Activated CD8-positive, alpha-beta T cell treated with anti-CD3 and anti-CD28 coated beads for 36 hours (primary cell): ENCODE measurements around the gene TMSB15B. TPM values are rescaled to one million over a fixed set of nuclear protein-coding genes. Genes with fewer than 3 reads are reported as not detected.
"Not testable (repeated sequence)": the region's sequence is repeated elsewhere in the genome, so short reads cannot be mapped to it uniquely, and the experiment has no call there.

ENCODE experiments used
- ATAC-seq: fragments of 200-7000 bp; cut with Tn5 transposase; one replicate; pipeline ENCODE4 v1.10.0; 2021; ENCODE audit warnings: mild to moderate bottlenecking, moderate library complexity
- CTCF ChIA-PET: fragments of 350-600 bp; sonication (Branson Sonifier 250); formaldehyde crosslinking; loops from one replicate; lab custom pipeline; 2021; ENCODE audit warnings: antibody characterized with exemption; lab: Charles Lee
- POLR2A ChIA-PET: fragments of 350-600 bp; sonication (Branson Sonifier 250); formaldehyde crosslinking; loops from one replicate; lab custom pipeline; 2021; ENCODE audit warnings: antibody characterized with exemption; lab: Charles Lee
- DNase-seq: peaks from one replicate; pipeline ENCODE4 v3.0.0-alpha.2; 2020
- H3K27ac Mint-ChIP-seq: one replicate; pipeline ENCODE4 v1.8.0; 2021; ENCODE audit warnings: mild to moderate bottlenecking, mixed read lengths
- H3K27me3 Mint-ChIP-seq: one replicate; pipeline ENCODE4 v1.8.0; 2021; ENCODE audit warnings: mixed read lengths
- H3K36me3 Mint-ChIP-seq: one replicate; pipeline ENCODE4 v1.8.0; 2021; ENCODE audit warnings: low read depth, mixed read lengths
- H3K4me1 Mint-ChIP-seq: one replicate; pipeline ENCODE4 v1.8.0; 2021; ENCODE audit warnings: low read depth, mixed read lengths
- H3K4me3 Mint-ChIP-seq: one replicate; pipeline ENCODE4 v1.8.0; 2021; ENCODE audit warnings: mild to moderate bottlenecking, moderate library complexity, mixed read lengths
- H3K9me3 Mint-ChIP-seq: one replicate; pipeline ENCODE4 v1.8.0; 2021; ENCODE audit warnings: mixed read lengths
- CTCF ChIP-seq: fragments of 200-600 bp; IDR thresholded peaks from one replicate; pipeline ENCODE4 v1.8.0; 2022; ENCODE audit warnings: antibody characterized with exemption, mild to moderate bottlenecking
- intact Hi-C: fragments of 100-400 bp; cut with micrococcal nuclease; formaldehyde crosslinking; loops from one replicate; pipeline ENCODE4 v1.10.0; 2022
- total RNA-seq, 2 experiments: library from RNA; stranded (reverse); gene quantifications; one replicate each; pipeline ENCODE4 v1.2.3, GENCODE V29; 2021

Gene TMSB15B
- total RNA-seq, 2 experiments from 2014 or later = 6.7 to 7.2 TPM

GRCh38 chrX:104008831-104009230, 46.4 kb downstream of the TMSB15B start:
- ChIA-PET POLR2A (no interaction called here), CTCF (no interaction called here)
- Mint-ChIP-seq H3K27ac (no peak overlapping the region), H3K36me3 (no peaks in the 10 kb centered on the region), H3K9me3 (no peaks in the 10 kb centered on the region), H3K4me3 (no peak overlapping the region), H3K27me3 (no peaks in the 10 kb centered on the region), H3K4me1 (no peaks in the 10 kb centered on the region)
- ATAC-seq (no peak), DNase-seq (no peak)
- intact Hi-C loops = no loop called here
- no peak for TF ChIP-seq CTCF

GRCh38 chrX:104013158-104013557, 50.7 kb downstream of the TMSB15B start:
- Mint-ChIP-seq H3K27me3 (no peaks in the 10 kb centered on the region), H3K36me3 (no peaks in the 10 kb centered on the region), H3K4me3 (no peak overlapping the region), H3K27ac (no peak overlapping the region), H3K9me3 (no peaks in the 10 kb centered on the region), H3K4me1 (no peaks in the 10 kb centered on the region)
- POLR2A ChIA-PET = no interaction called here
- CTCF ChIA-PET = no interaction called here
- no peak for TF ChIP-seq CTCF
- ATAC-seq (no peak), DNase-seq (no peak)
- intact Hi-C loops = loop anchor here (5.0 kb wide), 1 partner anchor 176 kb away; no protein-coding TSS in a partner anchor

DNA sequence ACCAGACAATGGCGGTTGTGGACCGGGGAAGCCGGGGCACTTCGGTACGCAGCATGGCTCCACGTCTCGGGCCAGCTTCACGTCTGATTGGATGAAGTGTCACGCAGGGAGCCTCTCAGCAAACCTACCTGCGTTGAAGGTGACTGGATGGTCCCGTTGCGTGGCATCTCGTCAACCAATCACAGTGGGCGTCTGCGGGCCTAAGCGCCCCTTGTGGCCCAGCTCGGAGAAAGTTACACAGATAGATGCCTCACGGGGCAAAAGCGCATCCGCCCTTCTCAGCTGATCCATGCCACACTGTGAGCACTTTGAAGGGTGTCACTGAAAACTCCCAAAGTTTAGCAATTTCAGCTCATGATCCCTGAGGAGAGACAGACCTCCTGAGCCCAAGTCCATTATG, 51.2 kb downstream of the TMSB15B start, which contains the start of gene H2BW1:
H2BW1 (minus strand) TSS at position 103 of the 400 bp plus-strand sequence. CDS start 132 bp downstream, outside the sequence.
- ATAC-seq = no peak
- CTCF ChIA-PET = no interaction called here
- no peaks in the 10 kb centered on the region for H3K9me3 Mint-ChIP-seq
- H3K4me3 Mint-ChIP-seq = no peak within 1 kb of the TSS
- no peaks in the 10 kb centered on the region for H3K4me1 Mint-ChIP-seq
- no peak for TF ChIP-seq CTCF
- POLR2A ChIA-PET = no interaction called here
- no peak for DNase-seq
- H3K36me3 Mint-ChIP-seq = no peaks in the 10 kb centered on the region
- intact Hi-C loops = loop anchor here (5.0 kb wide), 1 partner anchor 176 kb away; no protein-coding TSS in a partner anchor
- H3K27ac Mint-ChIP-seq = no peak within 1 kb of the TSS
- H3K27me3 Mint-ChIP-seq = no peaks in the 10 kb centered on the region

DNA sequence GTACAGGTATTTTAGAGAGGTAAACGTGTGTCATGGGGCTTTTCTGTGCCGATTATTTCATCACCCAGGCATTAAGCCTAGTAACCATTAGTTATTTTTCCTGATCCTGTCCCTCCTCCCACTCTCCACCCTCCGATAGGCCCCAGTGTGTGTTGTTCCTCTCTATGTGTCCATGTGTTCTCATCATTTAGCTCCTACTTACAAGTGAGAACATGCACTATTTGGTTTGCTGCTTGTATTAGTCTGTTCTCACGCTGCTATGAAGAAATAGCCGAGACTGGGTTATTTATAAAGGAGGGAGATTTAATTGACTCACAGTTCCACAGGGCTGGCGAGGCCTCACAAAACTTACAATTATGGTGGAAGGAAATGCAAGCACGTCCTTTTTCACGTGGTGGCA, 53.1 kb downstream of the TMSB15B start:
- H3K36me3 Mint-ChIP-seq, CTCF ChIA-PET, H3K27me3 Mint-ChIP-seq, DNase-seq, ATAC-seq, intact Hi-C loops, H3K4me3 Mint-ChIP-seq, H3K27ac Mint-ChIP-seq, H3K4me1 Mint-ChIP-seq, H3K9me3 Mint-ChIP-seq, POLR2A ChIA-PET: not testable (repeated sequence)

Other genes with a start within 250 kb of the TMSB15B start
- not detected for gene PLP1, start 185.8 kb upstream of the TMSB15B start, total RNA-seq
- gene RAB9B, start 130.4 kb upstream of the TMSB15B start, total RNA-seq = under 1 TPM; 0.38 to 0.45 TPM
- gene H2BW1, start 51.1 kb downstream of the TMSB15B start, total RNA-seq = not detected
- gene H2BW2, start 77.3 kb downstream of the TMSB15B start, total RNA-seq = not detected
- gene TMSB15C, start 113.6 kb downstream of the TMSB15B start, total RNA-seq = 1 to 10 TPM; 2.0 to 3.9 TPM
- gene ZCCHC18, start 149.9 kb downstream of the TMSB15B start, total RNA-seq = 1 to 10 TPM; 1.5 to 2.6 TPM
- gene SLC25A53, start 194.4 kb downstream of the TMSB15B start, total RNA-seq = 1 to 10 TPM; 4.4 to 4.7 TPM
- gene FAM199X, start 203.8 kb downstream of the TMSB15B start, total RNA-seq = 1 to 10 TPM; 6.9 to 8.0 TPM